ENCODE data around the gene TPST1.

DNA sequence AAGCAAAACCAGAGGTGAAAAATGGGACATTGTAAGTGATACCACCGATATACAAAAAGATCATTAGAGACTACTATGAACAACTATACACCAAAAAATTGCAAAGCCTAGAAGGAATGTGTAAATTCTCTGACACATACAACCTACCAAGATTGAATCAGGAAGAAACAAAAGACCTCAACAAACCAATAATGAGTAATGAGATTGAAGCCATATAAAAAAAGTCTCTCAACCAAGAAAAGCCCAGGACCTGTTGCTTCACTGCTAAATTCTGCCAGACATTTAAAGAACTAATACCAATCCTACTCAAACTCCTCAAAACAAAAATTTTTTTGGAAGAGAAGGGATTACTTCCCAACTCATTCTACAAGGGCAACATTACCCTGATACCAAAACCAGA, 134.0 kb downstream of the TPST1 start:
- TF ChIP-seq, protein P1, sequence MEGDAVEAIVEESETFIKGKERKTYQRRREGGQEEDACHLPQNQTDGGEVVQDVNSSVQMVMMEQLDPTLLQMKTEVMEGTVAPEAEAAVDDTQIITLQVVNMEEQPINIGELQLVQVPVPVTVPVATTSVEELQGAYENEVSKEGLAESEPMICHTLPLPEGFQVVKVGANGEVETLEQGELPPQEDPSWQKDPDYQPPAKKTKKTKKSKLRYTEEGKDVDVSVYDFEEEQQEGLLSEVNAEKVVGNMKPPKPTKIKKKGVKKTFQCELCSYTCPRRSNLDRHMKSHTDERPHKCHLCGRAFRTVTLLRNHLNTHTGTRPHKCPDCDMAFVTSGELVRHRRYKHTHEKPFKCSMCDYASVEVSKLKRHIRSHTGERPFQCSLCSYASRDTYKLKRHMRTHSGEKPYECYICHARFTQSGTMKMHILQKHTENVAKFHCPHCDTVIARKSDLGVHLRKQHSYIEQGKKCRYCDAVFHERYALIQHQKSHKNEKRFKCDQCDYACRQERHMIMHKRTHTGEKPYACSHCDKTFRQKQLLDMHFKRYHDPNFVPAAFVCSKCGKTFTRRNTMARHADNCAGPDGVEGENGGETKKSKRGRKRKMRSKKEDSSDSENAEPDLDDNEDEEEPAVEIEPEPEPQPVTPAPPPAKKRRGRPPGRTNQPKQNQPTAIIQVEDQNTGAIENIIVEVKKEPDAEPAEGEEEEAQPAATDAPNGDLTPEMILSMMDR (IDR thresholded peaks at IDR 0.05), result no peak
- TF ChIP-seq POLR2A (IDR thresholded peaks at IDR 0.05), result no peak

Data from thyroid gland (tissue), 4 donors.